ENCODE data around the gene TPSD1. TPM values are rescaled to one million over a fixed set of nuclear protein-coding genes. Genes with fewer than 3 reads are reported as not detected.

The TPSD1 gene
- total and polyA plus RNA-seq, 2 donors from 2014 or later, result 7.9 TPM; not detected in 1

DNA sequence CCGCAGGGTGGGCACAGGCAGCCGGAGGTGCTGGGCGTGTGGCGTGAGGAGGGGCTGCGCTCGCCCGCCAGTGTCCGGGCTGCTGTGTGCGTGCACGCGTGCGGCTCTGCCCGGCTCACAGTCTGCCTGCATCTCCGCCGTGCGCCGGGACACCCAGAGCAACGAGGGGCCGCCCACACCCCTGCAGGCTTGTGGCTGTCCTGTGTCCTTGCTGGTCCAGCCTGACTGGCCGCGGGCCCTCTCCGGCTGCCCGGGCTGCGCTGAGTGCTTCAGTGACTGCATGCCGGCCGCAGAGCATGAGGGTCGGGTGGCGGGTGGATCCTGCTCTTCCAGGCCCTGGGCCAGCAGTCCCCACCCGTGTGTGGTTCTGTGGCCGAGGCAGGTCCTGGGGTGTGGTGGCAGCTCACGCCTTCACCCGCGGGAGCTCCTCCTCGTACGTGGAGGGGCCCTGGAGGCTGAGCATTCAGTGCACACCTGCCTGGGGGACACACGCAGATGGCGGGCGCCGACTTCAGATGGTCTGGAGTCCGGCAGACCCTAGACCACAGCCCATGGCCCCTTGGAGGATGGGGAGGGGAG, 43.2 kb upstream of the TPSD1 start:
- Histone ChIP-seq H3K9me3 (ENCODE audit: control insufficient read depth in 2 of 3, insufficient read depth in 1 of 3, low read length in 3 of 3) (no peaks in the 10 kb centered on the region), H3K27ac (ENCODE audit: low read depth in 2 of 2, low read length in 2 of 2) (no peak overlapping the region), H3K4me3 (ENCODE audit: low read length in 3 of 3) (no peak overlapping the region), H3K9ac (ENCODE audit: low read length in 3 of 3) (no peak overlapping the region), H3K36me3 (ENCODE audit: control insufficient read depth in 2 of 3, insufficient read depth in 3 of 3, low read length in 3 of 3) (peaks cover 0 to 3% (median 0%) of the 10 kb centered on the region in 3 donors), H3K27me3 (ENCODE audit: control insufficient read depth, insufficient read depth, low read length) (no peaks in the 10 kb centered on the region), H3K4me1 (ENCODE audit: control insufficient read depth in 2 of 3, insufficient read depth in 2 of 3, low read depth in 1 of 3, low read length in 3 of 3) (no peaks in the 10 kb centered on the region)
- FAIRE-seq (no peak), DNase-seq (no peak)
- intact Hi-C loops (cut with DNase I), result no loop called here
- TF ChIP-seq, protein P1, sequence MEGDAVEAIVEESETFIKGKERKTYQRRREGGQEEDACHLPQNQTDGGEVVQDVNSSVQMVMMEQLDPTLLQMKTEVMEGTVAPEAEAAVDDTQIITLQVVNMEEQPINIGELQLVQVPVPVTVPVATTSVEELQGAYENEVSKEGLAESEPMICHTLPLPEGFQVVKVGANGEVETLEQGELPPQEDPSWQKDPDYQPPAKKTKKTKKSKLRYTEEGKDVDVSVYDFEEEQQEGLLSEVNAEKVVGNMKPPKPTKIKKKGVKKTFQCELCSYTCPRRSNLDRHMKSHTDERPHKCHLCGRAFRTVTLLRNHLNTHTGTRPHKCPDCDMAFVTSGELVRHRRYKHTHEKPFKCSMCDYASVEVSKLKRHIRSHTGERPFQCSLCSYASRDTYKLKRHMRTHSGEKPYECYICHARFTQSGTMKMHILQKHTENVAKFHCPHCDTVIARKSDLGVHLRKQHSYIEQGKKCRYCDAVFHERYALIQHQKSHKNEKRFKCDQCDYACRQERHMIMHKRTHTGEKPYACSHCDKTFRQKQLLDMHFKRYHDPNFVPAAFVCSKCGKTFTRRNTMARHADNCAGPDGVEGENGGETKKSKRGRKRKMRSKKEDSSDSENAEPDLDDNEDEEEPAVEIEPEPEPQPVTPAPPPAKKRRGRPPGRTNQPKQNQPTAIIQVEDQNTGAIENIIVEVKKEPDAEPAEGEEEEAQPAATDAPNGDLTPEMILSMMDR (IDR thresholded peaks at IDR 0.05; ENCODE audit: borderline replicate concordance, extremely low read depth, insufficient read depth), result no peak

DNA sequence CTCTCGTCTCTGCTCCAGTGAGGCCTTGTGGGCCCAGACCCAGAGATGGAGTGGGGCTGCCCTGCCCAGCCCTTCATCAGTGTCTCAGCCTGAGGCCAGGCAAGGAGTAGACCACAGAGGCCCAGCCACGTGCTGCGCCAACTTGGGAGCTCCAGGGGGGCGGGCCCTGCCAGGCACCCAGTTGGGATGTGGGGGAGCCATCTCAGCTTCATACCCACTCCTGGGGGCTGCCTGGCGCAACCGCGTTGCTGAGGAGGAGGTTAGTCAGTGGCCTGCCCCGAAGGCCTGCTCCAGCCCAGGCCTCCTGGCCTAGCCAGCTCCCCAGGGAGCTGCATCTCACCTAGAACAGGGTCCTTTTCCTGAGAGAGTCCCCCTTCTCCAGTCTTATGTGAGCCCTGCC, 42.6 kb upstream of the TPSD1 start:
- intact Hi-C loops (cut with DNase I), result no loop called here
- FAIRE-seq (no peak), DNase-seq (no peak)
- no peaks in the 10 kb centered on the region for H3K9me3 ChIP-seq (ENCODE audit: control insufficient read depth in 2 of 3, insufficient read depth in 1 of 3, low read length in 3 of 3)
- H3K27me3 ChIP-seq (ENCODE audit: control insufficient read depth, insufficient read depth, low read length), result no peaks in the 10 kb centered on the region
- H3K4me1 ChIP-seq (ENCODE audit: control insufficient read depth in 2 of 3, insufficient read depth in 2 of 3, low read depth in 1 of 3, low read length in 3 of 3), result no peaks in the 10 kb centered on the region
- H3K36me3 ChIP-seq (ENCODE audit: control insufficient read depth in 2 of 3, insufficient read depth in 3 of 3, low read length in 3 of 3), result peaks cover 0 to 3% (median 0%) of the 10 kb centered on the region in 3 donors
- no peak overlapping the region for H3K4me3 ChIP-seq (ENCODE audit: low read length in 3 of 3)
- no peak overlapping the region for H3K9ac ChIP-seq (ENCODE audit: low read length in 3 of 3)
- TF ChIP-seq, protein P1 (IDR thresholded peaks at IDR 0.05; ENCODE audit: borderline replicate concordance, extremely low read depth, insufficient read depth), result no peak
- no peak overlapping the region for H3K27ac ChIP-seq (ENCODE audit: low read depth in 2 of 2, low read length in 2 of 2)

DNA sequence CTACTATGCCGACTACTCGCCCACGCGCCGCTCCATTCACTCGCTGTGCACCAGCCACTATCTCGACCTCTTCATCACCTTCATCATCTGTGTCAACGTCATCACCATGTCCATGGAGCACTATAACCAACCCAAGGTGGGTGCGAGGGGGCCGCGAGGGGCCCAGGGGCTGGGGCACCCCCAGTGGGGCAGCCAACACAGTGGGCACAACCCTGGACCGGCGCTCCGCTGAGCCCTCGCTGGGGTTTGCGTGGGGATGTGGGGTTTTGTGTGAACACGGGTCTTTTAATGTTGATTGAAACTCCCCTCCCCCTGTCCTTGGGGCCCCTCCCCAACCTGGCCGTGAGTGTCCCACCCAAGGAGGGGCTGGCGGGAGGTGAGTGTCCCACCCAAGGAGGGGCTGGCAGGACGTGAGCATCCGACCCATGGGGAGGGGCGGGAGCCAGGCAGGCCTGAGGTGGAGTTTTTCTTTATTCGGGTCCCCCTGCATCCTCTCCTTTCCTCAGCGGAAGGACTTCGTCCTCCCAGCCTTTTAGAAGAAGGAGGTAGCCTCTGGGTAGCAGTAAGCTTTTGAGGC, 42.0 kb upstream of the TPSD1 start:
- H3K27me3 ChIP-seq (ENCODE audit: control insufficient read depth, insufficient read depth, low read length), result no peaks in the 10 kb centered on the region
- peaks cover 0 to 3% (median 0%) of the 10 kb centered on the region in 3 donors for H3K36me3 ChIP-seq (ENCODE audit: control insufficient read depth in 2 of 3, insufficient read depth in 3 of 3, low read length in 3 of 3)
- TF ChIP-seq, protein P1 (IDR thresholded peaks at IDR 0.05; ENCODE audit: borderline replicate concordance, extremely low read depth, insufficient read depth), result no peak
- intact Hi-C loops (cut with DNase I), result no loop called here
- no peak overlapping the region for H3K4me3 ChIP-seq (ENCODE audit: low read length in 3 of 3)
- no peak overlapping the region for H3K9ac ChIP-seq (ENCODE audit: low read length in 3 of 3)
- no peaks in the 10 kb centered on the region for H3K4me1 ChIP-seq (ENCODE audit: control insufficient read depth in 2 of 3, insufficient read depth in 2 of 3, low read depth in 1 of 3, low read length in 3 of 3)
- no peaks in the 10 kb centered on the region for H3K9me3 ChIP-seq (ENCODE audit: control insufficient read depth in 2 of 3, insufficient read depth in 1 of 3, low read length in 3 of 3)
- no peak overlapping the region for H3K27ac ChIP-seq (ENCODE audit: low read depth in 2 of 2, low read length in 2 of 2)
- no peak for FAIRE-seq
- DNase-seq, result no peak

Measured in kidney (tissue), 14 donors.